OCI-LY3 (cell line): ENCODE measurements around the gene AKAP7.

Experiments
- EZH2phosphoT487 ChIP-seq: fragments of 200-600 bp; shearing (Covaris generic); IDR thresholded peaks from 2 replicates; pipeline ENCODE4 v1.6.1; 2018; ENCODE audit warnings: antibody characterized with exemption, mixed run types, low read depth
- TF ChIP-seq, protein P1 (sequence below): fragments of 200-600, 300-600 bp; sonication (generic); IDR thresholded peaks from 2 replicates; pipeline ENCODE4 v1.5.1; 2014; ENCODE audit warnings: antibody characterized with exemption, low read length, low read depth

DNA sequence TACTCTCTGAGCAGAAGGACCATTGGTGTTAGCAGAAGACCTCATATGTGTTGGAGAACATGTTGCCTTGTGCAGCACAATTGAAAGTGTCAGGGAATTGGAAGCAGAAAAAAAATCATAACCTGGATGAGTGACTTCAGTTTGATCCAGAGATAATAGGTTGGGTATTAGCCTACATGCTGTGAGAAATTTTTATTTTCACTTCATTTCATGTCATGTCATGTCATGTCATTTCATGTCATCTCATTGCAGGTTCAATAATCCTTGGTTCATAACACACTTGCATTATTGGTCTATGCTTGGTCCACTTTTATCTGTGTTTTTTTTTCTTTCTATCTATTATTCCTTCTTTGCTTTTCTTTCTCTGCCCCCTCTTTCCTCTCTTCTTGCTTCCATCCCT is 34.3 kb downstream of the AKAP7 start:
- TF ChIP-seq, protein P1, sequence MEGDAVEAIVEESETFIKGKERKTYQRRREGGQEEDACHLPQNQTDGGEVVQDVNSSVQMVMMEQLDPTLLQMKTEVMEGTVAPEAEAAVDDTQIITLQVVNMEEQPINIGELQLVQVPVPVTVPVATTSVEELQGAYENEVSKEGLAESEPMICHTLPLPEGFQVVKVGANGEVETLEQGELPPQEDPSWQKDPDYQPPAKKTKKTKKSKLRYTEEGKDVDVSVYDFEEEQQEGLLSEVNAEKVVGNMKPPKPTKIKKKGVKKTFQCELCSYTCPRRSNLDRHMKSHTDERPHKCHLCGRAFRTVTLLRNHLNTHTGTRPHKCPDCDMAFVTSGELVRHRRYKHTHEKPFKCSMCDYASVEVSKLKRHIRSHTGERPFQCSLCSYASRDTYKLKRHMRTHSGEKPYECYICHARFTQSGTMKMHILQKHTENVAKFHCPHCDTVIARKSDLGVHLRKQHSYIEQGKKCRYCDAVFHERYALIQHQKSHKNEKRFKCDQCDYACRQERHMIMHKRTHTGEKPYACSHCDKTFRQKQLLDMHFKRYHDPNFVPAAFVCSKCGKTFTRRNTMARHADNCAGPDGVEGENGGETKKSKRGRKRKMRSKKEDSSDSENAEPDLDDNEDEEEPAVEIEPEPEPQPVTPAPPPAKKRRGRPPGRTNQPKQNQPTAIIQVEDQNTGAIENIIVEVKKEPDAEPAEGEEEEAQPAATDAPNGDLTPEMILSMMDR, result no peak
- no peak for TF ChIP-seq EZH2phosphoT487
